Measurements from ENCODE around the gene EDNRB.
"Not testable (repeated sequence)": the region's sequence is repeated elsewhere in the genome, so short reads cannot be mapped to it uniquely, and the experiment has no call there.

The EDNRB gene

DNA sequence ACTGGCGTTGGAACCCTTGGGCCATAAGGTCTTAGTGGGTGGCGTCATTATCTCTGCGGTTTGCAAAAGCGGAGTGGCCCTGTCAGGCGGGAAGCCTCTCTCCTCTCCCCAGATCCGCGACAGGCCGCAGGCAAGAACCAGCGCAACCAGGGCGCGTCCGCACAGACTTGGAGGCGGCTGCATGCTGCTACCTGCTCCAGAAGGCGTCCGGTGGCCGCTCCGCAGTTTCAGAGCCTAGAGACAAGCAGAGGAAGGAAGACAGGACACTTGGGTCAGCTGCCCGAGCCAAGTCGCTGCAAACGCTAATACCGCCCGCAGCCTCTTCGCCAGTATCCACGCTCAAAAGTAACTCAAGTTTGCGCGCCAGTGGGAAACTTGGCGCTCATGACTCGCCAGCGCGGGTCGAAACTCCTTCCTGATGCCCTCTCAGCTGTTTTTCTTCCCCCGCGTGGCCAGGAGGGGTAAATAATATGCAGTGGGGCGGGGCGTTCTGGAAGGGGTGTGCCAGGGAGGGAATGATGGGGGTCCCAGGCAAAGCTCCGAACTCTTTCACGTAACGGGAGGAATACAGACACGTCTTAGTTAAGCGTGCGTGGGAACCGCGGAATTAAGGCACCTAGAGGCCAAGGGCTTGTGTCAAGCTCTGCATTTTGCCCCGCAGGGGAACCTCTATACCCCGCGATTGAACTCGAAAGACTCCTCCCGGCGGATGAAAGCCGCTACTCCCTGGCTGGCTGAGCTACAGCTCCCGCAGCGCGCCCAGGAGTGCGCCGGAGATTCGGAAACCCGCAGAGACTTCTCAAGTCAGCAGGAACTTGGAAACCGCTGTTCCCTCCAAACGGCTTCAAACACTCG, at the start of gene EDNRB:
Gene EDNRB (minus strand): TSS at position 441 of the 855 bp plus-strand sequence. CDS start 258 bp downstream, at position 183.
- DNase-seq (ENCODE audit: extremely low read depth, low read depth) = no peak
- TF ChIP-seq, protein P1, sequence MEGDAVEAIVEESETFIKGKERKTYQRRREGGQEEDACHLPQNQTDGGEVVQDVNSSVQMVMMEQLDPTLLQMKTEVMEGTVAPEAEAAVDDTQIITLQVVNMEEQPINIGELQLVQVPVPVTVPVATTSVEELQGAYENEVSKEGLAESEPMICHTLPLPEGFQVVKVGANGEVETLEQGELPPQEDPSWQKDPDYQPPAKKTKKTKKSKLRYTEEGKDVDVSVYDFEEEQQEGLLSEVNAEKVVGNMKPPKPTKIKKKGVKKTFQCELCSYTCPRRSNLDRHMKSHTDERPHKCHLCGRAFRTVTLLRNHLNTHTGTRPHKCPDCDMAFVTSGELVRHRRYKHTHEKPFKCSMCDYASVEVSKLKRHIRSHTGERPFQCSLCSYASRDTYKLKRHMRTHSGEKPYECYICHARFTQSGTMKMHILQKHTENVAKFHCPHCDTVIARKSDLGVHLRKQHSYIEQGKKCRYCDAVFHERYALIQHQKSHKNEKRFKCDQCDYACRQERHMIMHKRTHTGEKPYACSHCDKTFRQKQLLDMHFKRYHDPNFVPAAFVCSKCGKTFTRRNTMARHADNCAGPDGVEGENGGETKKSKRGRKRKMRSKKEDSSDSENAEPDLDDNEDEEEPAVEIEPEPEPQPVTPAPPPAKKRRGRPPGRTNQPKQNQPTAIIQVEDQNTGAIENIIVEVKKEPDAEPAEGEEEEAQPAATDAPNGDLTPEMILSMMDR (IDR thresholded peaks at IDR 0.05; ENCODE audit: low read depth, low read length) = peak; percentile 27

GRCh38 chr13:77966671-77967070, 48.0 kb upstream of the EDNRB start:
- no peak for DNase-seq (ENCODE audit: extremely low read depth, low read depth)
- TF ChIP-seq, protein P1 (IDR thresholded peaks at IDR 0.05; ENCODE audit: low read depth, low read length) = no peak

- no peak for DNase-seq (ENCODE audit: extremely low read depth, low read depth)
- TF ChIP-seq, protein P1 (IDR thresholded peaks at IDR 0.05; ENCODE audit: low read depth, low read length) = no peak
Measured at GRCh38 chr13:77952737-77953136, 34.1 kb upstream of the EDNRB start.

- DNase-seq (ENCODE audit: extremely low read depth, low read depth) = no peak
- TF ChIP-seq, protein P1 (IDR thresholded peaks at IDR 0.05; ENCODE audit: low read depth, low read length) = no peak
Measured at GRCh38 chr13:77952276-77952675, 33.6 kb upstream of the EDNRB start.

DNA sequence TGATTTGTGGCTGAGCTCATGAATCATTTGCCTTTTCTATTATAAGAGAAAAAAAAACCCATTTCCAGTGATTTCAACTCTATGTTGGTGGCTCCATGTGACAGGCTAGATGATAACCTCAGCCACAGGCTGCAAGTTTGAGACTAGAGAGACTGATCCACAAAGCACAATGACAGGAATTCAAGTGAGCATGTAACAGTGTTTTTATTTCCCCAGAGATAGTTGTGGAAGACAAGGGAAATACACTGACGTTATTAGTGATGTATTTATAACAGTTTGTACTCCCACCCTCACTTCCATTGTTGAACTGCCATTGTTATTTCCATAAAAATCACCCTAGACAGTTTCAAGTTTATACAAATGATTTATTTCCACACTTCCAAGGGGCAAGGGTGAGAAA, 27.9 kb upstream of the EDNRB start:
- TF ChIP-seq, protein P1 (IDR thresholded peaks at IDR 0.05; ENCODE audit: low read depth, low read length) = no peak
- no peak for DNase-seq (ENCODE audit: extremely low read depth, low read depth)

- DNase-seq (ENCODE audit: extremely low read depth, low read depth) = not testable (repeated sequence)
Measured at GRCh38 chr13:77935063-77935462, 16.4 kb upstream of the EDNRB start.

DNA sequence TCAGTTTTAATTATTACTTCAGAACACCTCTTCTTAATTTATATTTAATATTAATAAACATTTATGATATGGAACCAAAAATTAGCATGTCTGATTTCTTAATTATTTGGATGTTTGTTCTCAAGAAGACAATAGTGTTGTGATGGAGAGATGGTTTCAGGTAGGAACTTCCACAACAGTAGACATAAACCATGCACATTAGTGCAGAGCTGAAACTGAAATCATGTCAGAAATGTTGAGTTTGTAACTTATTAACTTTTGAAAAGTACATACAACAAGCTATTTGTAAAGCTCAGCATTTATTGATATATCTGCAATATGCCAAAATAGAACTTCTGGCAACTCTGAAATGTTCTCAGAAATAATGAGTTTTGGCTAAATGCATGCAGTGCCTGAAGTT, 11.8 kb upstream of the EDNRB start:
- no peak for DNase-seq (ENCODE audit: extremely low read depth, low read depth)
- TF ChIP-seq, protein P1 (IDR thresholded peaks at IDR 0.05; ENCODE audit: low read depth, low read length) = no peak

DNA sequence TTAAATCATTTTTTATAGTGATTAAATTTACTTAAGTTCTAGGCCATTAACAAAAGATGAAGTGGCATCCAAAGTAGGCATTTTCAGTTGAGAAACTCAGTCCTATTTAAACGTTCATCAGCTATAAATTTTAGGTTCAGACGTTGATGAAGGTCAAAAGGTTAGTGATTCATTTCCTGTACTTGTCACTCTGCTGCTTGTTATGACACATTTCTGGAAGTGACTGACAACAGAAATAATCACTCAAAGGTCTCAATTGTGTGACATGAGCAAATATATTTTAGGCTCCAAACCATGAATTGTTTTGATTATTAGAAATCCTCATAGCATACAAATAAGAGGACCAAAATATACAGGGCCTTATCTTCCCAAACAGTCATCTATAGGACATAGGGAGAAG, 10.3 kb upstream of the EDNRB start:
- TF ChIP-seq, protein P1 (IDR thresholded peaks at IDR 0.05; ENCODE audit: low read depth, low read length) = no peak
- DNase-seq (ENCODE audit: extremely low read depth, low read depth) = no peak
